OCI-LY3 (cell line): ENCODE measurements around the gene EFNB2.

ENCODE experiments used
- H2AFZ ChIP-seq: fragments of 200-600, 300-600 bp; shearing (Covaris generic); 2 replicates; pipeline ENCODE4 v1.6.0; 2014; ENCODE audit warnings: antibody characterized with exemption, low read depth, low read length
- H3K27ac ChIP-seq: fragments of 200-600, 300-600 bp; sonication (generic); 2 replicates; pipeline ENCODE4 v1.5.1; 2014; ENCODE audit warnings: mild to moderate bottlenecking, low read length, moderate library complexity, mixed read lengths
- H3K27me3 ChIP-seq: fragments of 200-600, 300-600 bp; sonication (generic); 2 replicates; pipeline ENCODE4 v1.6.1; 2014; ENCODE audit warnings: low read depth, low read length, mixed read lengths
- H3K36me3 ChIP-seq: fragments of 200-600, 300-600 bp; sonication (generic); replicated peaks from 2 replicates; pipeline ENCODE3; 2014; ENCODE audit warnings: low read depth, low read length, mixed read lengths
- H3K4me1 ChIP-seq: fragments of 300-600, 200-600 bp; sonication (generic); 2 replicates; pipeline ENCODE4 v1.6.1; 2014; ENCODE audit warnings: low read length, mixed read lengths
- H3K4me2 ChIP-seq: fragments of 200-600, 300-600 bp; sonication (generic); 2 replicates; pipeline ENCODE4 v1.6.1; 2014; ENCODE audit warnings: low read length, mixed read lengths
- H3K4me3 ChIP-seq: fragments of 300-600, 200-600 bp; sonication (generic); 2 replicates; pipeline ENCODE4 v1.5.1; 2014; ENCODE audit warnings: antibody characterized with exemption, mild to moderate bottlenecking, low read length, moderate library complexity
- H3K79me2 ChIP-seq: fragments of 300-600, 200-600 bp; shearing (Covaris generic); 2 replicates; pipeline ENCODE4 v1.6.1; 2014; ENCODE audit warnings: mild to moderate bottlenecking, low read length, mixed read lengths
- H3K9ac ChIP-seq: fragments of 300-600, 200-600 bp; shearing (Covaris generic); 2 replicates; pipeline ENCODE4 v1.6.0; 2014; ENCODE audit warnings: mild to moderate bottlenecking, low read length, moderate library complexity
- H3K9me3 ChIP-seq: fragments of 200-600, 300-600 bp; shearing (Covaris generic); 2 replicates; pipeline ENCODE4 v1.6.1; 2014; ENCODE audit warnings: low read length, mixed read lengths; ENCODE audit not compliant: insufficient read depth
- H4K20me1 ChIP-seq: fragments of 200-600, 300-600 bp; sonication (generic); 2 replicates; pipeline ENCODE4 v1.6.1; 2016; ENCODE audit warnings: low read length, mixed read lengths; ENCODE audit not compliant: insufficient read depth
- CTCF ChIP-seq: fragments of 200-600, 300-600 bp; sonication (generic); IDR thresholded peaks from 2 replicates; pipeline ENCODE4 v1.5.1; 2014; ENCODE audit warnings: antibody characterized with exemption, low read length, low read depth
- EZH2phosphoT487 ChIP-seq: fragments of 200-600 bp; shearing (Covaris generic); IDR thresholded peaks from 2 replicates; pipeline ENCODE4 v1.6.1; 2018; ENCODE audit warnings: antibody characterized with exemption, mixed run types, low read depth

Gene EFNB2

GRCh38 chr13:106449096-106449495, 86.4 kb downstream of the EFNB2 start:
- Histone ChIP-seq H3K27me3 (no peaks in the 10 kb centered on the region), H3K27ac (no peak overlapping the region), H3K9ac (no peak overlapping the region), H3K36me3 (no peaks in the 10 kb centered on the region), H3K79me2 (no peaks in the 10 kb centered on the region), H3K4me2 (no peak overlapping the region), H4K20me1 (no peaks in the 10 kb centered on the region), H3K9me3 (no peaks in the 10 kb centered on the region), H2AFZ (no peak overlapping the region), H3K4me3 (no peak overlapping the region), H3K4me1 (peaks cover 15% of the 10 kb centered on the region)
- TF ChIP-seq EZH2phosphoT487, result no peak
- TF ChIP-seq CTCF, result no peak

- H3K4me1 ChIP-seq, result peaks cover 15% of the 10 kb centered on the region
- TF ChIP-seq CTCF (no peak), EZH2phosphoT487 (no peak)
- no peaks in the 10 kb centered on the region for H4K20me1 ChIP-seq
- H3K36me3 ChIP-seq, result no peaks in the 10 kb centered on the region
- H3K79me2 ChIP-seq, result no peaks in the 10 kb centered on the region
- H3K9me3 ChIP-seq, result no peaks in the 10 kb centered on the region
- H3K27me3 ChIP-seq, result peaks cover 3% of the 10 kb centered on the region; the same call in 1 of the 2 replicates
- H2AFZ ChIP-seq, result no peak overlapping the region
- H3K9ac ChIP-seq, result no peak overlapping the region
- H3K4me2 ChIP-seq, result no peak overlapping the region
- no peak overlapping the region for H3K4me3 ChIP-seq
- H3K27ac ChIP-seq, result no peak overlapping the region
Measured at GRCh38 chr13:106445996-106446395, 89.5 kb downstream of the EFNB2 start.

GRCh38 chr13:106443607-106444322, 91.7 kb downstream of the EFNB2 start:
- Histone ChIP-seq H3K4me3 (no peak overlapping the region), H2AFZ (no peak overlapping the region), H3K27me3 (peaks cover 8% of the 10 kb centered on the region; the same call in 1 of the 2 replicates), H3K4me1 (peaks cover 9% of the 10 kb centered on the region), H3K36me3 (no peaks in the 10 kb centered on the region), H3K4me2 (no peak overlapping the region), H4K20me1 (no peaks in the 10 kb centered on the region), H3K79me2 (no peaks in the 10 kb centered on the region), H3K9ac (no peak overlapping the region), H3K9me3 (no peaks in the 10 kb centered on the region), H3K27ac (no peak overlapping the region)
- TF ChIP-seq CTCF, result no peak
- no peak for TF ChIP-seq EZH2phosphoT487

GRCh38 chr13:106440866-106441265, 94.6 kb downstream of the EFNB2 start:
- Histone ChIP-seq H3K36me3 (no peaks in the 10 kb centered on the region), H4K20me1 (no peaks in the 10 kb centered on the region), H3K27ac (no peak overlapping the region), H3K4me1 (peaks cover 9% of the 10 kb centered on the region), H3K4me2 (no peak overlapping the region), H3K9ac (no peak overlapping the region), H3K27me3 (peaks cover 8% of the 10 kb centered on the region; the same call in 1 of the 2 replicates), H3K79me2 (no peaks in the 10 kb centered on the region), H3K4me3 (no peak overlapping the region), H2AFZ (no peak overlapping the region), H3K9me3 (no peaks in the 10 kb centered on the region)
- TF ChIP-seq EZH2phosphoT487 (no peak), CTCF (no peak)
